ENCODE measurements around the gene ASF1B. TPM values are rescaled to one million over a fixed set of nuclear protein-coding genes. Genes with fewer than 3 reads are reported as not detected.

Gene ASF1B
- total and polyA plus RNA-seq, 9 donors, result 6.6 to 15.1 (median 12.5) TPM

- WGBS (ENCODE audit: insufficient coverage), result 52% methylated on average over 6 of the region's 9 CpGs
- no peak overlapping the region for H3K27ac ChIP-seq (ENCODE audit: low read length)
- peaks cover 27% of the 10 kb centered on the region for H3K4me1 ChIP-seq (ENCODE audit: control insufficient read depth, insufficient read depth, low read length)
- H3K9me3 ChIP-seq (replicated peaks; ENCODE audit: control insufficient read depth, low read depth, low read length), result no peaks in the 10 kb centered on the region
- no peak overlapping the region for H3K4me3 ChIP-seq (ENCODE audit: low read length)
- DNase-seq, result peak; percentile 84
- no peaks in the 10 kb centered on the region for H3K27me3 ChIP-seq (ENCODE audit: control insufficient read depth, insufficient read depth, low read length)
- H3K36me3 ChIP-seq (ENCODE audit: control insufficient read depth, insufficient read depth, low read length), result no peaks in the 10 kb centered on the region
These were observed 3.6 kb upstream of the ASF1B start for GRCh38 chr19:14139944-14140343.

GRCh38 chr19:14138576-14139265 lies 2.3 kb upstream of the ASF1B start:
- Histone ChIP-seq H3K36me3 (ENCODE audit: control insufficient read depth, insufficient read depth, low read length) (no peaks in the 10 kb centered on the region), H3K27ac (ENCODE audit: low read length) (peak overlapping the region; percentile 3), H3K27me3 (ENCODE audit: control insufficient read depth, insufficient read depth, low read length) (no peaks in the 10 kb centered on the region), H3K4me3 (ENCODE audit: low read length) (no peak overlapping the region), H3K4me1 (ENCODE audit: control insufficient read depth, insufficient read depth, low read length) (peaks cover 27% of the 10 kb centered on the region), H3K9me3 (replicated peaks; ENCODE audit: control insufficient read depth, low read depth, low read length) (no peaks in the 10 kb centered on the region)
- WGBS (ENCODE audit: insufficient coverage), result 87% methylated on average over 2 of the region's 9 CpGs
- peak; percentile 24 for DNase-seq

GRCh38 chr19:14135985-14136508 lies 342 bp downstream of the ASF1B start:
- Histone ChIP-seq H3K4me3 (ENCODE audit: low read length) (peak overlapping the region; percentile 76), H3K9me3 (replicated peaks; ENCODE audit: control insufficient read depth, low read depth, low read length) (no peaks in the 10 kb centered on the region), H3K27ac (ENCODE audit: low read length) (peak overlapping the region; percentile 55), H3K4me1 (ENCODE audit: control insufficient read depth, insufficient read depth, low read length) (peaks cover 27% of the 10 kb centered on the region), H3K36me3 (ENCODE audit: control insufficient read depth, insufficient read depth, low read length) (peaks cover 3% of the 10 kb centered on the region), H3K27me3 (ENCODE audit: control insufficient read depth, insufficient read depth, low read length) (no peaks in the 10 kb centered on the region)
- WGBS (ENCODE audit: insufficient coverage), result under 1% methylated on average over 38 of the region's 38 CpGs
- no peak for DNase-seq

GRCh38 chr19:14135355-14135754 lies 1.0 kb downstream of the ASF1B start:
- 37% methylated on average over 6 of the region's 6 CpGs for whole genome bisulfite sequencing (ENCODE audit: insufficient coverage)
- Histone ChIP-seq H3K9me3 (replicated peaks; ENCODE audit: control insufficient read depth, low read depth, low read length) (no peaks in the 10 kb centered on the region), H3K27ac (ENCODE audit: low read length) (no peak overlapping the region), H3K4me3 (ENCODE audit: low read length) (peak overlapping the region; percentile 76), H3K27me3 (ENCODE audit: control insufficient read depth, insufficient read depth, low read length) (no peaks in the 10 kb centered on the region), H3K36me3 (ENCODE audit: control insufficient read depth, insufficient read depth, low read length) (peaks cover 3% of the 10 kb centered on the region), H3K4me1 (ENCODE audit: control insufficient read depth, insufficient read depth, low read length) (peaks cover 27% of the 10 kb centered on the region)
- no peak for DNase-seq

- Histone ChIP-seq H3K9me3 (replicated peaks; ENCODE audit: control insufficient read depth, low read depth, low read length) (no peaks in the 10 kb centered on the region), H3K27me3 (ENCODE audit: control insufficient read depth, insufficient read depth, low read length) (no peaks in the 10 kb centered on the region), H3K4me3 (ENCODE audit: low read length) (no peak overlapping the region), H3K36me3 (ENCODE audit: control insufficient read depth, insufficient read depth, low read length) (peaks cover 10% of the 10 kb centered on the region), H3K4me1 (ENCODE audit: control insufficient read depth, insufficient read depth, low read length) (peaks cover 13% of the 10 kb centered on the region), H3K27ac (ENCODE audit: low read length) (peak overlapping the region; percentile 47)
- WGBS (ENCODE audit: insufficient coverage), result 100% methylated on average over 1 of the region's 4 CpGs
- DNase-seq, result peak; percentile 69
These were observed 8.4 kb downstream of the ASF1B start for GRCh38 chr19:14127929-14128509.

- WGBS (ENCODE audit: insufficient coverage), result 50% methylated on average over 4 of the region's 8 CpGs
- H3K9me3 ChIP-seq (replicated peaks; ENCODE audit: control insufficient read depth, low read depth, low read length), result no peaks in the 10 kb centered on the region
These were observed 9.2 kb downstream of the ASF1B start for GRCh38 chr19:14127176-14127575.

GRCh38 chr19:14122924-14123323 lies 13.5 kb downstream of the ASF1B start:
- Histone ChIP-seq H3K4me1 (ENCODE audit: control insufficient read depth, insufficient read depth, low read length) (peaks cover 35% of the 10 kb centered on the region), H3K4me3 (ENCODE audit: low read length) (no peak overlapping the region)
- 79% methylated on average over 4 of the region's 6 CpGs for WGBS (ENCODE audit: insufficient coverage)

More at GRCh38 chr19:14127176-14127575, 9.2 kb downstream of the ASF1B start:
- Histone ChIP-seq H3K4me3 (ENCODE audit: low read length) (no peak overlapping the region), H3K27ac (ENCODE audit: low read length) (peak overlapping the region; percentile 47), H3K27me3 (ENCODE audit: control insufficient read depth, insufficient read depth, low read length) (no peaks in the 10 kb centered on the region), H3K4me1 (ENCODE audit: control insufficient read depth, insufficient read depth, low read length) (peaks cover 19% of the 10 kb centered on the region), H3K36me3 (ENCODE audit: control insufficient read depth, insufficient read depth, low read length) (peaks cover 9% of the 10 kb centered on the region)
- DNase-seq, result no peak

GRCh38 chr19:14120497-14120780 lies 15.9 kb downstream of the ASF1B start:
- peaks cover 6% of the 10 kb centered on the region for H3K36me3 ChIP-seq (ENCODE audit: control insufficient read depth, insufficient read depth, low read length)
- WGBS (ENCODE audit: insufficient coverage), result 92% methylated on average over 5 of the region's 7 CpGs
- no peak for DNase-seq
- H3K27me3 ChIP-seq (ENCODE audit: control insufficient read depth, insufficient read depth, low read length), result no peaks in the 10 kb centered on the region
- H3K9me3 ChIP-seq (replicated peaks; ENCODE audit: control insufficient read depth, low read depth, low read length), result no peaks in the 10 kb centered on the region
- H3K27ac ChIP-seq (ENCODE audit: low read length), result no peak overlapping the region
- H3K4me3 ChIP-seq (ENCODE audit: low read length), result no peak overlapping the region
- H3K4me1 ChIP-seq (ENCODE audit: control insufficient read depth, insufficient read depth, low read length), result peaks cover 38% of the 10 kb centered on the region

More at GRCh38 chr19:14122924-14123323, 13.5 kb downstream of the ASF1B start:
- peak overlapping the region; percentile 51 for H3K27ac ChIP-seq (ENCODE audit: low read length)
- peaks cover 8% of the 10 kb centered on the region for H3K36me3 ChIP-seq (ENCODE audit: control insufficient read depth, insufficient read depth, low read length)
- DNase-seq, result no peak
- no peaks in the 10 kb centered on the region for H3K9me3 ChIP-seq (replicated peaks; ENCODE audit: control insufficient read depth, low read depth, low read length)
- H3K27me3 ChIP-seq (ENCODE audit: control insufficient read depth, insufficient read depth, low read length), result no peaks in the 10 kb centered on the region

GRCh38 chr19:14119644-14120496 lies 16.5 kb downstream of the ASF1B start:
- H3K4me3 ChIP-seq (ENCODE audit: low read length), result no peak overlapping the region
- no peaks in the 10 kb centered on the region for H3K9me3 ChIP-seq (replicated peaks; ENCODE audit: control insufficient read depth, low read depth, low read length)
- no peaks in the 10 kb centered on the region for H3K27me3 ChIP-seq (ENCODE audit: control insufficient read depth, insufficient read depth, low read length)
- peak overlapping the region; percentile 96 for H3K27ac ChIP-seq (ENCODE audit: low read length)
- WGBS (ENCODE audit: insufficient coverage), result 81% methylated on average over 5 of the region's 7 CpGs
- peaks cover 43% of the 10 kb centered on the region for H3K4me1 ChIP-seq (ENCODE audit: control insufficient read depth, insufficient read depth, low read length)
- H3K36me3 ChIP-seq (ENCODE audit: control insufficient read depth, insufficient read depth, low read length), result peaks cover 4% of the 10 kb centered on the region
- peak; percentile 20 for DNase-seq

GRCh38 chr19:14119146-14119545 lies 17.2 kb downstream of the ASF1B start:
- WGBS (ENCODE audit: insufficient coverage), result no CpG with 5 or more reads among the region's 3 CpGs
- peak; percentile 64 for DNase-seq
- Histone ChIP-seq H3K27me3 (ENCODE audit: control insufficient read depth, insufficient read depth, low read length) (no peaks in the 10 kb centered on the region), H3K27ac (ENCODE audit: low read length) (peak overlapping the region; percentile 96), H3K4me1 (ENCODE audit: control insufficient read depth, insufficient read depth, low read length) (peaks cover 50% of the 10 kb centered on the region), H3K4me3 (ENCODE audit: low read length) (peak overlapping the region; percentile 53), H3K9me3 (replicated peaks; ENCODE audit: control insufficient read depth, low read depth, low read length) (no peaks in the 10 kb centered on the region), H3K36me3 (ENCODE audit: control insufficient read depth, insufficient read depth, low read length) (peaks cover 8% of the 10 kb centered on the region)
